HFFc6 (cell line): Measurements from ENCODE around the gene MCM5. TPM values are rescaled to one million over a fixed set of nuclear protein-coding genes. Genes with fewer than 3 reads are reported as not detected.
A peak's percentile ranks its signal among the peaks of the same experiment; 100 is the strongest.

ENCODE experiments used
- DNase-seq: peaks from one replicate; pipeline ENCODE4 v3.0.0-alpha.2; 2018
- H3K27ac Mint-ChIP-seq: 2 replicates; pipeline ENCODE4 v1.8.0; 2020; ENCODE audit warnings: mild to moderate bottlenecking, mixed read lengths
- H3K27me3 Mint-ChIP-seq: 2 replicates; pipeline ENCODE4 v1.8.0; 2021; ENCODE audit warnings: mild to moderate bottlenecking, moderate library complexity, mixed read lengths; ENCODE audit not compliant: insufficient read depth
- H3K36me3 Mint-ChIP-seq: 2 replicates; pipeline ENCODE4 v1.8.0; 2021; ENCODE audit warnings: low read depth, mixed read lengths
- H3K4me1 Mint-ChIP-seq: 2 replicates; pipeline ENCODE4 v1.8.0; 2020; ENCODE audit warnings: low read depth, mixed read lengths
- H3K4me3 Mint-ChIP-seq: 2 replicates; pipeline ENCODE4 v1.8.0; 2020; ENCODE audit warnings: mild to moderate bottlenecking, moderate library complexity, mixed read lengths
- H3K9me3 Mint-ChIP-seq: 2 replicates; pipeline ENCODE4 v1.8.0; 2020; ENCODE audit warnings: mild to moderate bottlenecking, mixed read lengths
- total RNA-seq, 6 experiments: library from RNA; stranded (reverse); fragmentation: NEBNext Ultra II Directional; extraction: Animal tissue kit (Norgen Biotek cat#: 25700); gene quantifications; 2 replicates in 1 of 6; 3 replicates in 5 of 6; pipeline ENCODE4 v1.2.3, GENCODE V29; 2021
- TF ChIP-seq, protein P1 (sequence below): fragments of 200-600 bp; sonication (generic); IDR thresholded peaks from 2 replicates; pipeline ENCODE4 v1.5.0; 2021; ENCODE audit warnings: antibody characterized with exemption, mild to moderate bottlenecking

Gene MCM5
- total RNA-seq, 6 experiments from 2014 or later, result 41.1 to 96.3 (median 79.9) TPM

- Mint-ChIP-seq H3K4me3 (peak overlapping the region; percentile 98), H3K4me1 (peaks cover 26% of the 10 kb centered on the region), H3K9me3 (no peaks in the 10 kb centered on the region), H3K27me3 (0 out of 2 replicates have a peak, but pooled peaks cover 2% of the 10 kb centered on the region), H3K27ac (no peak overlapping the region), H3K36me3 (peaks cover 6% of the 10 kb centered on the region)
- DNase-seq, result no peak
- TF ChIP-seq, protein P1, sequence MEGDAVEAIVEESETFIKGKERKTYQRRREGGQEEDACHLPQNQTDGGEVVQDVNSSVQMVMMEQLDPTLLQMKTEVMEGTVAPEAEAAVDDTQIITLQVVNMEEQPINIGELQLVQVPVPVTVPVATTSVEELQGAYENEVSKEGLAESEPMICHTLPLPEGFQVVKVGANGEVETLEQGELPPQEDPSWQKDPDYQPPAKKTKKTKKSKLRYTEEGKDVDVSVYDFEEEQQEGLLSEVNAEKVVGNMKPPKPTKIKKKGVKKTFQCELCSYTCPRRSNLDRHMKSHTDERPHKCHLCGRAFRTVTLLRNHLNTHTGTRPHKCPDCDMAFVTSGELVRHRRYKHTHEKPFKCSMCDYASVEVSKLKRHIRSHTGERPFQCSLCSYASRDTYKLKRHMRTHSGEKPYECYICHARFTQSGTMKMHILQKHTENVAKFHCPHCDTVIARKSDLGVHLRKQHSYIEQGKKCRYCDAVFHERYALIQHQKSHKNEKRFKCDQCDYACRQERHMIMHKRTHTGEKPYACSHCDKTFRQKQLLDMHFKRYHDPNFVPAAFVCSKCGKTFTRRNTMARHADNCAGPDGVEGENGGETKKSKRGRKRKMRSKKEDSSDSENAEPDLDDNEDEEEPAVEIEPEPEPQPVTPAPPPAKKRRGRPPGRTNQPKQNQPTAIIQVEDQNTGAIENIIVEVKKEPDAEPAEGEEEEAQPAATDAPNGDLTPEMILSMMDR, result no peak
Observed at GRCh38 chr22:35400501-35400790, 506 bp downstream of the MCM5 start.

DNA sequence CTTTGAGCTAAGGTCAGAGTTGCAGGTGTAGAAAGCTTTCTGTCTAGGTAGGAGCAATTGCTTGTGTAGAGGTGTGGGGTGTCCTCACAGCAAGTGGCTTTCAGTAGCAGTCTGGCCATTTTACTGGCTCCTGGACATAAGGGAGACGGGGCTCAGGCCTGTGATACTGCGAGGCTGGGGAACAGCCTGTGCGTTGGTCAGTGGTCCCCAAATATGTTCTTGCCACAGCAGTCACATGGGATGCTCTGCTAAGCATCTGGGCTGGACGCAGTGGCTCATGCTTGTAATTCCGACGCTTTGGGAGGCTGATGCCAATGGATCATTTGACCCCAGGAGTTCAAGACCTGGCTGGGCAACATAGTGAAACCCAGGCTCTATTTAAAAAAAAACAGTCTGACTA lies 1.9 kb downstream of the MCM5 start:
- H3K4me3 Mint-ChIP-seq, result peak overlapping the region; percentile 98
- H3K4me1 Mint-ChIP-seq, result peaks cover 26% of the 10 kb centered on the region
- peaks cover 6% of the 10 kb centered on the region for H3K36me3 Mint-ChIP-seq
- TF ChIP-seq, protein P1, result no peak
- DNase-seq, result no peak
- H3K9me3 Mint-ChIP-seq, result no peaks in the 10 kb centered on the region
- 0 out of 2 replicates have a peak, but pooled peaks cover 2% of the 10 kb centered on the region for H3K27me3 Mint-ChIP-seq
- H3K27ac Mint-ChIP-seq, result no peak overlapping the region

- Mint-ChIP-seq H3K4me1 (peaks cover 26% of the 10 kb centered on the region), H3K36me3 (peaks cover 11% of the 10 kb centered on the region)
Observed at GRCh38 chr22:35403356-35403755, 3.4 kb downstream of the MCM5 start.

GRCh38 chr22:35404176-35404575 lies 4.2 kb downstream of the MCM5 start:
- H3K27me3 Mint-ChIP-seq, result 0 out of 2 replicates have a peak, but pooled peaks cover 2% of the 10 kb centered on the region
- peaks cover 26% of the 10 kb centered on the region for H3K4me1 Mint-ChIP-seq
- H3K9me3 Mint-ChIP-seq, result no peaks in the 10 kb centered on the region
- no peak overlapping the region for H3K4me3 Mint-ChIP-seq
- H3K27ac Mint-ChIP-seq, result no peak overlapping the region
- TF ChIP-seq, protein P1, result no peak
- DNase-seq, result no peak
- H3K36me3 Mint-ChIP-seq, result peaks cover 11% of the 10 kb centered on the region

More at GRCh38 chr22:35403356-35403755, 3.4 kb downstream of the MCM5 start:
- H3K4me3 Mint-ChIP-seq, result no peak overlapping the region
- no peak overlapping the region for H3K27ac Mint-ChIP-seq
- TF ChIP-seq, protein P1, result no peak
- H3K9me3 Mint-ChIP-seq, result no peaks in the 10 kb centered on the region
- H3K27me3 Mint-ChIP-seq, result 0 out of 2 replicates have a peak, but pooled peaks cover 2% of the 10 kb centered on the region
- no peak for DNase-seq

- peaks cover 6% of the 10 kb centered on the region; the same call in 1 of the 2 replicates for H3K27me3 Mint-ChIP-seq
Observed at GRCh38 chr22:35406443-35406842, 6.5 kb downstream of the MCM5 start.

More at GRCh38 chr22:35406443-35406842, 6.5 kb downstream of the MCM5 start:
- TF ChIP-seq, protein P1, result no peak
- Mint-ChIP-seq H3K9me3 (no peaks in the 10 kb centered on the region), H3K4me3 (no peak overlapping the region), H3K4me1 (peaks cover 11% of the 10 kb centered on the region), H3K36me3 (peaks cover 10% of the 10 kb centered on the region), H3K27ac (no peak overlapping the region)
- no peak for DNase-seq
